Mesendoderm (in vitro differentiated cells): Measurements from ENCODE around the gene BCL2L14. TPM values are rescaled to one million over a fixed set of nuclear protein-coding genes. Genes with fewer than 3 reads are reported as not detected.
A peak's percentile ranks its signal among the peaks of the same experiment; 100 is the strongest.

ENCODE experiments used
- DNase-seq: peaks from one replicate; pipeline ENCODE4 v3.0.0; 2013
- H2AK5ac ChIP-seq: 2 replicates; pipeline ENCODE4 v1.6.1; 2013; ENCODE audit warnings: low read length, inconsistent platforms
- H2BK120ac ChIP-seq: 2 replicates; pipeline ENCODE4 v1.6.1; 2013; ENCODE audit warnings: low read depth, mild to moderate bottlenecking, low read length, moderate library complexity, mixed read lengths
- H2BK15ac ChIP-seq: replicated peaks from 2 replicates; pipeline ENCODE4 v1.6.1; 2013; ENCODE audit warnings: low read depth, mild to moderate bottlenecking, moderate library complexity
- H2BK5ac ChIP-seq: 2 replicates; pipeline ENCODE4 v1.6.1; 2013; ENCODE audit warnings: low read length, inconsistent platforms
- H3K18ac ChIP-seq: 2 replicates; pipeline ENCODE4 v1.6.1; 2013; ENCODE audit warnings: mild to moderate bottlenecking, low read length, mixed read lengths
- H3K23ac ChIP-seq: one replicate; pipeline ENCODE4 v1.6.1; 2013; ENCODE audit warnings: low read length
- H3K27ac ChIP-seq: 2 replicates; pipeline ENCODE4 v1.5.1; 2013; ENCODE audit warnings: low read depth, mild to moderate bottlenecking, inconsistent platforms, low read length, moderate library complexity
- H3K27me3 ChIP-seq: 2 replicates; pipeline ENCODE4 v1.6.1; 2013; ENCODE audit warnings: low read length, control low read depth, mild to moderate bottlenecking, inconsistent platforms; ENCODE audit not compliant: insufficient read depth, poor library complexity
- H3K36me3 ChIP-seq: 2 replicates; pipeline ENCODE4 v1.6.1; 2013; ENCODE audit warnings: low read length, inconsistent platforms; ENCODE audit not compliant: control insufficient read depth, insufficient read depth
- H3K4ac ChIP-seq: one replicate; pipeline ENCODE4 v1.6.1; 2013; ENCODE audit warnings: low read depth, mild to moderate bottlenecking, low read length, moderate library complexity
- H3K4me1 ChIP-seq: 2 replicates; pipeline ENCODE4 v1.6.1; 2013; ENCODE audit warnings: low read depth, low read length, inconsistent platforms; ENCODE audit not compliant: control insufficient read depth
- H3K4me2 ChIP-seq: 2 replicates; pipeline ENCODE4 v1.6.1; 2013; ENCODE audit warnings: low read length
- H3K4me3 ChIP-seq: 2 replicates; pipeline ENCODE4 v1.5.1; 2013; ENCODE audit warnings: mild to moderate bottlenecking, low read length
- H3K56ac ChIP-seq: one replicate; pipeline ENCODE4 v1.6.1; 2013; ENCODE audit warnings: low read length
- H3K79me1 ChIP-seq: 2 replicates; pipeline ENCODE4 v1.6.1; 2013; ENCODE audit warnings: low read length, inconsistent platforms
- H3K79me2 ChIP-seq: 2 replicates; pipeline ENCODE4 v1.6.1; 2013; ENCODE audit warnings: mild to moderate bottlenecking, low read length; ENCODE audit not compliant: control insufficient read depth, insufficient read depth
- H3K9ac ChIP-seq: 2 replicates; pipeline ENCODE4 v1.6.1; 2013; ENCODE audit warnings: low read length, inconsistent platforms
- H4K5ac ChIP-seq: one replicate; pipeline ENCODE4 v1.6.1; 2013; ENCODE audit warnings: low read length
- H4K8ac ChIP-seq: one replicate; pipeline ENCODE4 v1.6.1; 2013; ENCODE audit warnings: low read depth, mild to moderate bottlenecking, control low read depth, low read length, moderate library complexity
- WGBS: extraction: QIAGEN DNeasy Blood & Tissue Kit; methylation state at CpG from one replicate; pipeline ENCODE4 v1.1.7; 2013; ENCODE audit warnings: low lambda C conversion rate, missing lambda C conversion rate; ENCODE audit not compliant: insufficient coverage; ENCODE audit errors: extremely low coverage; 5-methylcytosine and 5-hydroxymethylcytosine counted together
- polyA plus RNA-seq, 2 experiments: library from polyadenylated mRNA; stranded (reverse); fragments of 200-250 nt; gene quantifications; one replicate each; pipeline ENCODE4 v1.2.3, GENCODE V29; 2013

The BCL2L14 gene, protein sequence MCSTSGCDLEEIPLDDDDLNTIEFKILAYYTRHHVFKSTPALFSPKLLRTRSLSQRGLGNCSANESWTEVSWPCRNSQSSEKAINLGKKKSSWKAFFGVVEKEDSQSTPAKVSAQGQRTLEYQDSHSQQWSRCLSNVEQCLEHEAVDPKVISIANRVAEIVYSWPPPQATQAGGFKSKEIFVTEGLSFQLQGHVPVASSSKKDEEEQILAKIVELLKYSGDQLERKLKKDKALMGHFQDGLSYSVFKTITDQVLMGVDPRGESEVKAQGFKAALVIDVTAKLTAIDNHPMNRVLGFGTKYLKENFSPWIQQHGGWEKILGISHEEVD
- 1.7 TPM for polyA plus RNA-seq (2013, experiment 1 of 2)
- polyA plus RNA-seq (2013, experiment 2 of 2): 1.7 TPM

GRCh38 chr12:12070674-12071656 is at the start of gene BCL2L14:
Gene BCL2L14, plus strand, starts transcription at chr12:12070939. Its CDS starts 8,367 bp downstream, at chr12:12079306.
- Histone ChIP-seq H3K18ac (no peak within 1 kb of the TSS), H3K36me3 (no peaks in the 10 kb centered on the region), H3K27me3 (no peaks in the 10 kb centered on the region), H3K79me1 (no peaks in the 10 kb centered on the region), H3K27ac (peak within 1 kb of the TSS; percentile 3), H3K4me1 (peaks cover 3% of the 10 kb centered on the region), H3K4me2 (no peak within 1 kb of the TSS), H4K8ac (no peak within 1 kb of the TSS), H3K56ac (peak within 1 kb of the TSS; percentile 26), H3K79me2 (no peaks in the 10 kb centered on the region), H2BK15ac (no peak within 1 kb of the TSS), H2AK5ac (no peak within 1 kb of the TSS), H4K5ac (no peak within 1 kb of the TSS), H3K9ac (no peak within 1 kb of the TSS), H3K23ac (no peak within 1 kb of the TSS), H3K4me3 (no peak within 1 kb of the TSS), H2BK5ac (no peak within 1 kb of the TSS), H3K4ac (no peak within 1 kb of the TSS), H2BK120ac (no peak within 1 kb of the TSS)
- DNase-seq: peak; percentile 52
- no CpG with 5 or more reads among the region's 12 CpGs for WGBS

DNA sequence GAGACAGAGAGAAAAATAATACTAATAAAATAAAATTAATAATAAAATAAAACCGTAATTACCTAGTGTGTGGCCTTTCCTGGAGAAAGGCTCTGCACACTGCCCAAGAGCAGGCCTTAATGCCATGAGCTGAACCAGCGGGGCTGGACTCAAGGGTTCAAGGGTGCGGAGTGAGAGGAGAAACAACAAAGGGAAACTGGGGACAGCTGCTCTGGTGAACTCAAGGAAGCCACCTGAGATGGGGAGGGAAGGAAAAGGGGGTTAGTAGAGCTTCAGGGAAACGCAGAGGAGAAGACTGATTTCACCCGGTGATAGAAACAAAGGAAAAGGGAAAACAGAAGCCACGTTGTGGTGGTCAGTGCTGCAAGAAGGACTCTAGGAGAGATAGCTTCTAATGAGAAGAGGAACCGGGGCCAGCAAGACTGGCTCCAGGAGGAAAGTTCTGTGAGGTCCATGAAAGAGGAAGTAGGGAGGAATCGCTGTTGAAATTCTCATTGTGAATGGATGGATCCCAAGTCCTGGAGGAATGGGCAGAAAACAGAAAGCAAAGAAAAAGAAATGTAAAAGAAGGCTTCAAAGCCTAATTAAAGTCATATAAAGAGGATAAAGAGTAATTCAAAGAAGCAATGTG is 48.3 kb upstream of the BCL2L14 start:
- no peak overlapping the region for H3K4me3 ChIP-seq
- H2AK5ac ChIP-seq: no peak overlapping the region
- H4K5ac ChIP-seq: no peak overlapping the region
- no peak overlapping the region for H3K9ac ChIP-seq
- H2BK5ac ChIP-seq: no peak overlapping the region
- H3K79me1 ChIP-seq: no peaks in the 10 kb centered on the region
- H3K36me3 ChIP-seq: no peaks in the 10 kb centered on the region
- no peak overlapping the region for H3K4ac ChIP-seq
- DNase-seq: no peak
- H3K18ac ChIP-seq: no peak overlapping the region
- H2BK15ac ChIP-seq: no peak overlapping the region
- no CpG with 5 or more reads among the region's 8 CpGs for WGBS
- H3K4me1 ChIP-seq: no peaks in the 10 kb centered on the region
- H3K27ac ChIP-seq: no peak overlapping the region
- no peak overlapping the region for H2BK120ac ChIP-seq
- no peak overlapping the region for H3K56ac ChIP-seq
- no peak overlapping the region for H3K23ac ChIP-seq
- H3K27me3 ChIP-seq: no peaks in the 10 kb centered on the region
- no peak overlapping the region for H4K8ac ChIP-seq
- no peak overlapping the region for H3K4me2 ChIP-seq
- no peaks in the 10 kb centered on the region for H3K79me2 ChIP-seq

GRCh38 chr12:12023456-12023855 is 47.3 kb upstream of the BCL2L14 start:
- Histone ChIP-seq H3K27ac (no peak overlapping the region), H3K27me3 (no peaks in the 10 kb centered on the region), H2AK5ac (no peak overlapping the region), H2BK15ac (no peak overlapping the region), H3K4ac (no peak overlapping the region), H3K79me2 (no peaks in the 10 kb centered on the region), H4K8ac (no peak overlapping the region), H3K4me2 (no peak overlapping the region), H3K18ac (no peak overlapping the region), H4K5ac (no peak overlapping the region), H3K36me3 (no peaks in the 10 kb centered on the region), H2BK120ac (no peak overlapping the region), H2BK5ac (no peak overlapping the region), H3K79me1 (no peaks in the 10 kb centered on the region), H3K4me1 (no peaks in the 10 kb centered on the region), H3K4me3 (no peak overlapping the region), H3K56ac (no peak overlapping the region), H3K23ac (no peak overlapping the region), H3K9ac (no peak overlapping the region)
- no CpG with 5 or more reads among the region's 2 CpGs for WGBS
- DNase-seq: no peak

- Histone ChIP-seq H2AK5ac (no peak overlapping the region), H2BK120ac (no peak overlapping the region), H3K4ac (no peak overlapping the region), H3K27me3 (no peaks in the 10 kb centered on the region), H3K56ac (no peak overlapping the region), H2BK15ac (no peak overlapping the region), H3K79me2 (no peaks in the 10 kb centered on the region), H3K23ac (no peak overlapping the region), H3K18ac (no peak overlapping the region), H3K9ac (no peak overlapping the region), H3K4me2 (no peak overlapping the region), H3K4me3 (no peak overlapping the region), H3K36me3 (no peaks in the 10 kb centered on the region), H4K8ac (no peak overlapping the region), H4K5ac (no peak overlapping the region), H3K4me1 (no peaks in the 10 kb centered on the region), H2BK5ac (no peak overlapping the region), H3K79me1 (no peaks in the 10 kb centered on the region), H3K27ac (no peak overlapping the region)
- DNase-seq: no peak
- no CpG with 5 or more reads among the region's 10 CpGs for WGBS
Measured at GRCh38 chr12:12024911-12025682, 45.6 kb upstream of the BCL2L14 start.

- H3K27me3 ChIP-seq: no peaks in the 10 kb centered on the region
- H3K27ac ChIP-seq: no peak overlapping the region
- H3K9ac ChIP-seq: no peak overlapping the region
- no peak overlapping the region for H3K56ac ChIP-seq
- H3K36me3 ChIP-seq: no peaks in the 10 kb centered on the region
- no peak overlapping the region for H2BK15ac ChIP-seq
- H2AK5ac ChIP-seq: no peak overlapping the region
- H2BK120ac ChIP-seq: no peak overlapping the region
- no peaks in the 10 kb centered on the region for H3K4me1 ChIP-seq
- no peak overlapping the region for H3K4me2 ChIP-seq
- H3K23ac ChIP-seq: no peak overlapping the region
- no peak for DNase-seq
- WGBS: no CpG with 5 or more reads among the region's 2 CpGs
- H3K79me2 ChIP-seq: no peaks in the 10 kb centered on the region
- no peak overlapping the region for H2BK5ac ChIP-seq
- no peak overlapping the region for H3K18ac ChIP-seq
- H3K79me1 ChIP-seq: no peaks in the 10 kb centered on the region
- H4K8ac ChIP-seq: no peak overlapping the region
- no peak overlapping the region for H3K4ac ChIP-seq
- no peak overlapping the region for H4K5ac ChIP-seq
- H3K4me3 ChIP-seq: no peak overlapping the region
Measured at GRCh38 chr12:12025799-12026386, 44.8 kb upstream of the BCL2L14 start.
